HS-27A (cell line): Measurements from ENCODE around the gene GRIA3.

Source experiments
- DNase-seq: peaks from one replicate; pipeline ENCODE4 v3.0.0-alpha.2; 2012; ENCODE audit warnings: low read depth, missing footprints

Gene GRIA3

GRCh38 chrX:123184219-123184865 lies at the start of gene GRIA3:
TSS of gene GRIA3 (plus strand) at chrX:123184278. CDS start at chrX:123184536, 258 bp downstream.
- no peak for DNase-seq

GRCh38 chrX:123138473-123138872 lies 45.6 kb upstream of the GRIA3 start:
- no peak for DNase-seq

GRCh38 chrX:123140454-123140853 lies 43.6 kb upstream of the GRIA3 start:
- DNase-seq = no peak

GRCh38 chrX:123140904-123141303 lies 43.2 kb upstream of the GRIA3 start:
- DNase-seq = no peak

- DNase-seq = no peak
Observed at GRCh38 chrX:123153846-123154335, 30.2 kb upstream of the GRIA3 start.

GRCh38 chrX:123155327-123155726 lies 28.8 kb upstream of the GRIA3 start:
- DNase-seq = no peak

GRCh38 chrX:123157586-123157985 lies 26.5 kb upstream of the GRIA3 start:
- DNase-seq = no peak

GRCh38 chrX:123159403-123159802 lies 24.7 kb upstream of the GRIA3 start:
- no peak for DNase-seq

- DNase-seq = no peak
Observed at GRCh38 chrX:123167621-123168020, 16.5 kb upstream of the GRIA3 start.

GRCh38 chrX:123169247-123169901 lies 14.7 kb upstream of the GRIA3 start:
- DNase-seq = no peak

- no peak for DNase-seq
Observed at GRCh38 chrX:123170546-123170945, 13.5 kb upstream of the GRIA3 start.

- DNase-seq = no peak
Observed at GRCh38 chrX:123171781-123172180, 12.3 kb upstream of the GRIA3 start.

- DNase-seq = no peak
Observed at GRCh38 chrX:123172869-123173268, 11.2 kb upstream of the GRIA3 start.

GRCh38 chrX:123173833-123174232 lies 10.2 kb upstream of the GRIA3 start:
- DNase-seq = no peak

- DNase-seq = no peak
Observed at GRCh38 chrX:123175366-123176122, 8.5 kb upstream of the GRIA3 start.

- DNase-seq = no peak
Observed at GRCh38 chrX:123181233-123181914, 2.7 kb upstream of the GRIA3 start.

- no peak for DNase-seq
Observed at GRCh38 chrX:123184866-123185276, 793 bp downstream of the GRIA3 start.

GRCh38 chrX:123185721-123186120 lies 1.6 kb downstream of the GRIA3 start:
- DNase-seq = no peak

GRCh38 chrX:123186801-123187200 lies 2.7 kb downstream of the GRIA3 start:
- DNase-seq = no peak

- DNase-seq = no peak
Observed at GRCh38 chrX:123188081-123188480, 4.0 kb downstream of the GRIA3 start.

GRCh38 chrX:123189338-123189737 lies 5.3 kb downstream of the GRIA3 start:
- DNase-seq = no peak

- DNase-seq = no peak
Observed at GRCh38 chrX:123190096-123190495, 6.0 kb downstream of the GRIA3 start.
